Activated T-cell treated with anti-CD3 and anti-CD28 coated beads, Interleukin-2, amount 50 U/mL, for 4 hours (primary cell): ENCODE measurements around the gene GRAMD1A. TPM values are rescaled to one million over a fixed set of nuclear protein-coding genes. Genes with fewer than 3 reads are reported as not detected.

ENCODE experiments used
- total RNA-seq, 3 donors: library from RNA; stranded (reverse); gene quantifications; one replicate each; pipeline ENCODE4 v1.2.1, GENCODE V29; 2021

GRAMD1A gene
- total RNA-seq, 3 donors from 2014 or later = 162 to 192 (median 170) TPM

Other genes starting within 250 kb of the GRAMD1A start
- gene ZNF599, start 227.1 kb upstream of the GRAMD1A start, total RNA-seq = 1 to 10 TPM; 1.9 to 2.7 (median 2.5) TPM
- 1 to 10 TPM; 4.7 to 6.1 (median 4.8) TPM for gene ZNF30, start 73.4 kb upstream of the GRAMD1A start, total RNA-seq
- 1 to 10 TPM; 2.4 to 2.6 (median 2.6) TPM for gene ZNF792, start 36.1 kb upstream of the GRAMD1A start, total RNA-seq
- 1 to 10 TPM; 1.1 to 2.3 (median 1.2) TPM for gene SCN1B, start 30.1 kb downstream of the GRAMD1A start, total RNA-seq
- under 1 TPM in 2 of 3 donors, not detected in 1; 0.26 to 0.38 TPM for gene HPN, start 41.4 kb downstream of the GRAMD1A start, total RNA-seq
- gene FXYD3, start 115.5 kb downstream of the GRAMD1A start, total RNA-seq = under 1 TPM; 0.23 to 0.63 (median 0.41) TPM
- gene LGI4, start 134.7 kb downstream of the GRAMD1A start, total RNA-seq = under 1 TPM in 1 of 3 donors, not detected in 2; 0.14 TPM
- 1 to 10 TPM in 2 of 3 donors, under 1 TPM in 1; 0.95 to 1.6 (median 1.4) TPM for gene FXYD1, start 138.5 kb downstream of the GRAMD1A start, total RNA-seq
- under 1 TPM in 1 of 3 donors, not detected in 2; 0.48 TPM for gene FXYD7, start 142.9 kb downstream of the GRAMD1A start, total RNA-seq
- gene FXYD5, start 154.4 kb downstream of the GRAMD1A start, total RNA-seq = 100 to 1,000 TPM; 363 to 466 (median 421) TPM
- gene FAM187B, start 228.4 kb downstream of the GRAMD1A start, total RNA-seq = not detected
- gene LSR, start 248.7 kb downstream of the GRAMD1A start, total RNA-seq = 10 to 100 TPM; 14.0 to 18.7 (median 17.1) TPM